Thyroid gland (tissue), 4 donors: ENCODE data around the gene CCZ1B.
"Not testable (repeated sequence)": the region's sequence is repeated elsewhere in the genome, so short reads cannot be mapped to it uniquely, and the experiment has no call there.

ENCODE experiments used
- POLR2A ChIP-seq, 2 donors: fragments of 450-650 bp; IDR thresholded peaks; one replicate each; pipeline ENCODE4 v1.6.1; 2017; ENCODE audit warnings: antibody characterized with exemption in 2 of 2, mild to moderate bottlenecking in 2 of 2, moderate library complexity in 1 of 2
- TF ChIP-seq, protein P1 (sequence below), 6 experiments: fragments of 200-600 bp in 3 of 6; fragments of 450-650 bp in 3 of 6; sonication (generic) in 3 of 6; IDR thresholded peaks; one replicate each; pipeline ENCODE4 v1.5.1; 2016 to 2019; ENCODE audit warnings: antibody characterized with exemption in 6 of 6, mild to moderate bottlenecking in 2 of 6, inconsistent platforms in 1 of 6, moderate library complexity in 1 of 6

DNA sequence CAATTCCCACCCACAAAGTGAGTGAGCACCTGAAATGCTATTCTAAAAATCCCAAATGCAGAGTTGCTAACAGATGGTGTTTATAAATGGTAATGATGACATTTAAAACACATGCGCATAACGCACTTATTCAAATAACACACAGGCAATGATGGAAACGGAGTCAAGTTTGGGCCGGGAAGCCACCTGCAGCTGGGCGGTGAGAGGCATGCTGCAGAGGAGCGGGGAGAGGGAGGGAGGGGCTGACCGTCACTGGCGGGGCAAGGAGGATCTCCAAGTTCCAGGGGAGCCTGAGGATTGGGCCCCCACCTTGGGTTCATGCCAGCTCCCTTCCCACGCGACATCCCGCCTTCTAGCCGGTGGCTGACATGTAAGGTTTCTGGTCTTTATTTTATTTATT lies 64.9 kb downstream of the CCZ1B start:
- not testable (repeated sequence) for TF ChIP-seq POLR2A (IDR thresholded peaks at IDR 0.05)
- TF ChIP-seq, protein P1, sequence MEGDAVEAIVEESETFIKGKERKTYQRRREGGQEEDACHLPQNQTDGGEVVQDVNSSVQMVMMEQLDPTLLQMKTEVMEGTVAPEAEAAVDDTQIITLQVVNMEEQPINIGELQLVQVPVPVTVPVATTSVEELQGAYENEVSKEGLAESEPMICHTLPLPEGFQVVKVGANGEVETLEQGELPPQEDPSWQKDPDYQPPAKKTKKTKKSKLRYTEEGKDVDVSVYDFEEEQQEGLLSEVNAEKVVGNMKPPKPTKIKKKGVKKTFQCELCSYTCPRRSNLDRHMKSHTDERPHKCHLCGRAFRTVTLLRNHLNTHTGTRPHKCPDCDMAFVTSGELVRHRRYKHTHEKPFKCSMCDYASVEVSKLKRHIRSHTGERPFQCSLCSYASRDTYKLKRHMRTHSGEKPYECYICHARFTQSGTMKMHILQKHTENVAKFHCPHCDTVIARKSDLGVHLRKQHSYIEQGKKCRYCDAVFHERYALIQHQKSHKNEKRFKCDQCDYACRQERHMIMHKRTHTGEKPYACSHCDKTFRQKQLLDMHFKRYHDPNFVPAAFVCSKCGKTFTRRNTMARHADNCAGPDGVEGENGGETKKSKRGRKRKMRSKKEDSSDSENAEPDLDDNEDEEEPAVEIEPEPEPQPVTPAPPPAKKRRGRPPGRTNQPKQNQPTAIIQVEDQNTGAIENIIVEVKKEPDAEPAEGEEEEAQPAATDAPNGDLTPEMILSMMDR (IDR thresholded peaks at IDR 0.05): not testable (repeated sequence)
